ENCODE results near the gene PMPCA. TPM values are rescaled to one million over a fixed set of nuclear protein-coding genes. Genes with fewer than 3 reads are reported as not detected.

Gene PMPCA
- total and polyA plus RNA-seq, 2 of the 8 experiments (the other 6 are each of a cell fraction or from before 2014, with no cell fraction given): 60.0 to 88.2 TPM

GRCh38 chr9:136432591-136432990, 22.1 kb downstream of the PMPCA start:
- H3K4me3 ChIP-seq (ENCODE audit: extremely low read depth in 1 of 4, insufficient read depth in 2 of 4, low read depth in 3 of 4, low read length in 4 of 4): no peak overlapping the region
- WGBS, 2 experiments (ENCODE audit: extremely low coverage in 1 of 2, insufficient coverage in 1 of 2, insufficient read length in 1 of 2, insufficient replicate concordance in 2 of 2, low coverage in 1 of 2, low lambda C conversion rate in 2 of 2, missing lambda C conversion rate in 1 of 2): 89% methylated on average over 26 of the region's 26 CpGs; no CpG with 5 or more reads in 1 of the 2 experiments
- peaks cover 10% of the 10 kb centered on the region for H3K79me1 ChIP-seq (ENCODE audit: low read depth, low read length)
- no peaks in the 10 kb centered on the region for H3K23me2 ChIP-seq (ENCODE audit: low read depth, low read length)
- H3K27me3 ChIP-seq (replicated peaks in 1 of 4; ENCODE audit: control insufficient read depth in 3 of 4, extremely low read depth in 1 of 4, insufficient read depth in 3 of 4, low read length in 3 of 4): no peaks in the 10 kb centered on the region
- ChIA-PET POLR2A (ENCODE audit: partially characterized antibody) (interaction anchor here (1.2 to 4.2 kb wide), 5 partner anchors 8 to 51 kb away, joined by 3 to 22 read pairs (median 4); no protein-coding TSS in a partner anchor), CTCF (ENCODE audit: partially characterized antibody) (interaction anchor here (1.0 to 2.4 kb wide), 3 partner anchors 31 to 193 kb away, joined by 3 to 7 read pairs (median 5); no protein-coding TSS in a partner anchor)
- no peak overlapping the region for H3K4ac ChIP-seq (replicated peaks; ENCODE audit: insufficient read length, low read depth, low read length)
- peaks cover 0 to 11% (median 2%) of the 10 kb centered on the region in 4 experiments; a peak in 2 of 8 replicates for H3K36me3 ChIP-seq (ENCODE audit: control insufficient read depth in 2 of 4, insufficient read depth in 4 of 4, low read length in 3 of 4)
- H3K4me2 ChIP-seq (ENCODE audit: insufficient read depth in 1 of 2, low read depth in 2 of 2, low read length in 2 of 2): no peak overlapping the region
- peaks cover 0 to 18% of the 10 kb centered on the region in 2 experiments; a peak in 1 of 4 replicates for H3K79me2 ChIP-seq (ENCODE audit: control insufficient read depth in 1 of 2, insufficient read depth in 2 of 2, low read length in 2 of 2)
- no peak overlapping the region for H3K18ac ChIP-seq (ENCODE audit: extremely low read depth, low read length)
- H2BK120ac ChIP-seq (replicated peaks; ENCODE audit: low read depth, low read length): no peak overlapping the region
- H4K91ac ChIP-seq (replicated peaks; ENCODE audit: insufficient read length, low read length): no peak overlapping the region
- no peak overlapping the region for H2AFZ ChIP-seq (ENCODE audit: low read length)
- H3K14ac ChIP-seq (ENCODE audit: insufficient read length): no peak overlapping the region
- no peak overlapping the region for H2BK15ac ChIP-seq (ENCODE audit: low read length)
- no peak overlapping the region for H3K56ac ChIP-seq (replicated peaks; ENCODE audit: insufficient read length, low read depth, low read length)
- H4K20me1 ChIP-seq (replicated peaks in 1 of 2; ENCODE audit: control insufficient read depth in 1 of 2, insufficient read depth in 2 of 2, low read length in 2 of 2): peaks cover 12 to 22% of the 10 kb centered on the region in 2 experiments
- no peak overlapping the region for H3K23ac ChIP-seq (ENCODE audit: insufficient read length)
- H4K8ac ChIP-seq (ENCODE audit: extremely low read depth, insufficient read depth, low read length): no peak overlapping the region
- no peak for DNase-seq (ENCODE audit: low read depth in 1 of 2, low spot score in 2 of 2)
- no peak overlapping the region for H2BK12ac ChIP-seq (ENCODE audit: low read depth, low read length)
- H2AK5ac ChIP-seq (ENCODE audit: low read depth, low read length): no peak overlapping the region
- no peak for TF ChIP-seq BCL11A (IDR thresholded peaks at IDR 0.05; ENCODE audit: low read depth in 2 of 2, low read length in 2 of 2)
- no peak for TF ChIP-seq NANOG (IDR thresholded peaks at IDR 0.05; ENCODE audit: insufficient read depth, low read depth, low read length, poor library complexity, severe bottlenecking)
- TF ChIP-seq TCF12 (IDR thresholded peaks at IDR 0.05; ENCODE audit: low read depth, low read length): no peak
- TF ChIP-seq CHD1 (IDR thresholded peaks at IDR 0.05; ENCODE audit: low read depth, low read length): no peak
- TF ChIP-seq TAF7 (optimal IDR thresholded peaks at IDR 0.05; ENCODE audit: borderline replicate concordance, low read depth, low read length): no peak
- H2BK20ac ChIP-seq (ENCODE audit: low read length): no peak overlapping the region
- H4K5ac ChIP-seq (ENCODE audit: insufficient read length, low read depth, low read length): no peak overlapping the region
- H3K9me3 ChIP-seq (ENCODE audit: insufficient read depth in 2 of 2, low read depth in 1 of 2, low read length in 1 of 2): no peaks in the 10 kb centered on the region
- no peak overlapping the region for H3K27ac ChIP-seq (ENCODE audit: low read depth, low read length)
- no peak for FAIRE-seq
- H3K4me1 ChIP-seq (replicated peaks in 1 of 4; ENCODE audit: control insufficient read depth in 3 of 4, insufficient read depth in 4 of 4, low read length in 3 of 4): peaks cover 0 to 1% (median under 1%) of the 10 kb centered on the region in 4 experiments; a peak in 1 of 7 replicates
- no peak overlapping the region for H2BK5ac ChIP-seq (ENCODE audit: low read depth, low read length)
- no peak overlapping the region for H3K9ac ChIP-seq (replicated peaks in 1 of 4; ENCODE audit: extremely low read depth in 1 of 4, low read depth in 3 of 4, low read length in 3 of 4)

All from H1 (cell line).